GM12872 (cell line): ENCODE data around the gene ZNF598.

Experiments used
- TF ChIP-seq, protein P1 (sequence below): IDR thresholded peaks from 3 replicates; pipeline ENCODE4 v1.5.1; 2011; ENCODE audit warnings: low read depth, mild to moderate bottlenecking, low read length, moderate library complexity; ENCODE audit not compliant: insufficient read depth

The ZNF598 gene

DNA sequence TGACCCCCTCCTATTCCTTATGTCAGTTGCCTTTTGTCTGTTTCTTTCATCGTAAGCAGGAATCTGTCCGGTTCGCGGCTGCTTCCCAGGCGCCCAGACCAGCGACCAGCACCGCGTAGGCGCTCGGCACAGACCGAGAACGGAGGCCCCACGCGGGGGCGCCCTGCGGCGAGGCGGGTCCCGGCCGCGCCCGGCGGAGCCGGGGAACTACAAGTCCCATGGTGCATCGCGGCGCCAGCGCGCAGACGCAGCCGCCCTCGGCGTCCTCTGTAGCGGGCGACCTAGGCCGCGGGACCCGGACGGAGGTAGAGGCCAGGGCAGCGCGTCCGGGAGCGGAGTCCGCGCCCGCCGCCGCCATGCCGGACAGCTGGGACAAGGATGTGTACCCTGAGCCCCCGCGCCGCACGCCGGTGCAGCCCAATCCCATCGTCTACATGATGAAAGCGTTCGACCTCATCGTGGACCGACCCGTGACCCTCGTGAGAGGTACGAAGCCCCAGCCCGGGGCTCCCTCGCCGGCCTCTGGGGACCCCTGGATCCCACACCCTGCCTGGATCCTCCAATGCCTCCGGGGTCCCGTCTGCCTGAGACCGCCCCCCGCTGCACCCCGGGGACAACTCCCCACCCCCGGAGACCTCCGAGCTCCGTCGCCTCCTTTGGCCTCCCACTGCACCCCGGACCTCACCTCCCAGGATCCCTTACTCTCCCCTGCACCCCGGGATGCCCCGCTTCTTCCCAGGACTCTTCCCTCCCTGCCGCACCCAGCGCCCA, 50.2 kb downstream of the ZNF598 start, which contains the start of gene NDUFB10:
TSS of gene NDUFB10 (plus strand) at position 270 of the 771 bp plus-strand sequence. CDS start at position 357, 87 bp downstream.
- TF ChIP-seq, protein P1, sequence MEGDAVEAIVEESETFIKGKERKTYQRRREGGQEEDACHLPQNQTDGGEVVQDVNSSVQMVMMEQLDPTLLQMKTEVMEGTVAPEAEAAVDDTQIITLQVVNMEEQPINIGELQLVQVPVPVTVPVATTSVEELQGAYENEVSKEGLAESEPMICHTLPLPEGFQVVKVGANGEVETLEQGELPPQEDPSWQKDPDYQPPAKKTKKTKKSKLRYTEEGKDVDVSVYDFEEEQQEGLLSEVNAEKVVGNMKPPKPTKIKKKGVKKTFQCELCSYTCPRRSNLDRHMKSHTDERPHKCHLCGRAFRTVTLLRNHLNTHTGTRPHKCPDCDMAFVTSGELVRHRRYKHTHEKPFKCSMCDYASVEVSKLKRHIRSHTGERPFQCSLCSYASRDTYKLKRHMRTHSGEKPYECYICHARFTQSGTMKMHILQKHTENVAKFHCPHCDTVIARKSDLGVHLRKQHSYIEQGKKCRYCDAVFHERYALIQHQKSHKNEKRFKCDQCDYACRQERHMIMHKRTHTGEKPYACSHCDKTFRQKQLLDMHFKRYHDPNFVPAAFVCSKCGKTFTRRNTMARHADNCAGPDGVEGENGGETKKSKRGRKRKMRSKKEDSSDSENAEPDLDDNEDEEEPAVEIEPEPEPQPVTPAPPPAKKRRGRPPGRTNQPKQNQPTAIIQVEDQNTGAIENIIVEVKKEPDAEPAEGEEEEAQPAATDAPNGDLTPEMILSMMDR: peak; percentile 73; the same call in 2 of the 3 replicates

DNA sequence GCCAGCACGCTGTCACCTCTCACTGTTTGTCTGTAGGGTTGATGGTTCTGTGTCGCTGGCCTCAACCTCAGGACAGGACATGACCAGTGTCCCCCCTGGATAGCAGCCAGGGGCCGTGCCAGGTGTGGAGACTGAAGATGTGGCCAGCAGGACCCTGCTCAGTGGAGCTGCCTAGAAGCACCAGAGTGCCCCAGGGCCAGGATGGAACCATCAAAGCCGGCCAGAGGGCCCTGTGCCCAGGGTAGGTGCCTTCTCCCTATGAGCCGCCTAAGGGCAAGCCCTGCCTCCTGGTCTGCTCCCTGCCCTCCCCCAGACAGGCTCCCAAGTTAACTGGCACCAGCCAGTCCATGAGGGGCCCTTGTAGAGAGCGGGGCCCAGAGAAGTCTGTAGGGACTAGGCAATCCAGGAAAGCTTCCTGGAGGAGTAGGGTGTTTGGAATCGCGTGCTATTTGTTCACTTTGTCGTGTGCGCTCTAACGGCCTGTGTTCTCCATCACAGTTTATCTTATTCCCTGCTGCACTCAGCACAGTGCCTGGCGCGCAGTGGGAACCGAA, 50.8 kb downstream of the ZNF598 start:
- TF ChIP-seq, protein P1: no peak

DNA sequence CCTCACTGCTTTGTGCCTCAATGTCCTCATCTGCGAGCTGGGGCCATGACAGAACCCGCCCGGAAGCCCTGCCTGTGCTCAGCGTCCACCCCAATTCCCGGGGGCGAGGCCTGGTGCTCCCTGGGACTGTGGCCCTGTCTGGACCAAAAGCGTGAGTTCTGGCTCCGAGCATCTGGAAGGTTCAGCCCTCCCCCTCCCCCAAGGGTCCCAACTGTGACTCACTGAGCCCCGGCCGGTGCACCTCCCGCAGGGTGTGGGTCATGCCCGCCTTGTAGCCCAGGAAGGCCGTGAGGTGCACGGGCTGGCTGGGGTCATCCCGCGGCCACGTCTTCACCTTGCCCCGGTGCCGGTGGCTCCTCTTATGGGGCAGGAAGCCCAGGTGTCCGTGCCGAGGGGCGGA, 55.9 kb downstream of the ZNF598 start:
- TF ChIP-seq, protein P1: no peak

DNA sequence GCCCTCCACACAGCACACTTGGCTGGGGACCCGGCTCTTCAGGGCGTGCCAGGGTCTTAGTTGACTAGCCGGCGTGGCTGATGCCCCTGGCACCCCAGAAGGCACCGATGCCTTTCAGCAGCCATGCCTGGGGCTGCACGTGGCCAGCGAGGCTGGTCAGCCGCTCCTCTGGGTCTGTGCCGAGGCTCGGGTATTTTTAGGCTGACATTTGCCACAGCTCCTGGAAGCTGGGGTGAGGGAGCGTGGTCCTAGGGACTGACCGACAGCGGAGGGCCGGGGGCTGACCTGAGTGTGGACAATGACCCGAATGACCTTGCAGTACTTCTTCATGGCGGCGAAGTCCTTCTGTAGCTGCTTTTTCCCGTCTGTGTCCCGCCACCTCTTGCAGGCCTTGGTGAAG, 59.1 kb downstream of the ZNF598 start:
- TF ChIP-seq, protein P1: no peak

DNA sequence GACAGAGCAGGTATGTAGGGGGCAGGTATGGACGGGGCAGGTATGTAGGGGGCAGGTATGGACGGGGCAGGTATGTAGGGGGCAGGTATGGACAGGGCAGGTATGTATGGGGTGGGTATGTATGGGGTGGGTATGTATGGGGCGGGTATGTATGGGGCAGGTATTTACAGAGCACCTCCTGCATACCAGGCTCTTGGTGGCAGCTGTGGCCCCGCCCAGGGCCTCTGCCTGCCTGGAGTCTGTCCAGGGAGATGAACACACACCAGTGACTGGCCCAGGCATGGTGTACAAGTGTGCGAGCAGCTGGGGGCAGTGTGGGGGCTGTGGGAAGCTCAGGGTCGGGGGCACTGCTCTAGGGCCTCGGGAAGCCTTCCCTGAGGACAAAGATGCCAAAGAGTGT, 59.6 kb downstream of the ZNF598 start:
- TF ChIP-seq, protein P1: no peak

DNA sequence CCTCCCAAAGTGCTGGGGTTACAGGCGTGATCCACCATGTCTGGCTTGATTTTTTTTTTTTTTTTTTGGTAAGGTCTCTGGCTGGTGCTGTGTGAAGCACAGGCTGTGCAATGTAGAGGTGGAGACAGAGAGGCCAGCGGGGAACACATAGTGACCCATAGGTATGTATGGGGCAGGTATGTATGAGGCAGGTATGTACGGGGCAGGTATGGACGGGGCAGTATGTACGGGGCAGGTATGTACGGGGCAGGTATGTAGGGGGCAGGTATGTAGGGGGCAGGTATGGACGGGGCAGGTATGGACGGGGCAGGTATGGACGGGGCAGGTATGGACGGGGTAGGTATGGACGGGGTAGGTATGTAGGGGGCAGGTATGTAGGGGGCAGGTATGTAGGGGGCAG, 60.1 kb downstream of the ZNF598 start:
- TF ChIP-seq, protein P1: no peak
